Tibial nerve (tissue), 4 donors: ENCODE data around the gene ACBD6. TPM values are rescaled to one million over a fixed set of nuclear protein-coding genes. Genes with fewer than 3 reads are reported as not detected.
A peak's percentile ranks its signal among the peaks of the same experiment; 100 is the strongest.

ENCODE experiments used
- DNase-seq, 2 donors: peaks; one replicate each; pipeline ENCODE4 v3.0.0-alpha.2; 2019; ENCODE audit warnings: low spot score in 2 of 2
- H3K27ac ChIP-seq, 4 donors: fragments of 200-600 bp; sonication (generic) in 3 of 4; one replicate each; pipeline ENCODE4 v1.5.1; 2017 to 2019; ENCODE audit warnings: mild to moderate bottlenecking in 1 of 4
- H3K27me3 ChIP-seq, 2 donors: fragments of 200-600 bp; sonication (generic) in 1 of 2; one replicate each; pipeline versions ENCODE4 v1.5.1 to v1.6.0; 2017 to 2019
- H3K36me3 ChIP-seq, 3 donors: fragments of 200-600 bp; sonication (generic); one replicate each; pipeline ENCODE4 v1.5.1; 2018 to 2019
- H3K4me1 ChIP-seq, 4 donors: fragments of 200-600 bp; sonication (generic) in 3 of 4; one replicate each; pipeline ENCODE4 v1.5.1; 2017 to 2019
- H3K4me3 ChIP-seq, 4 donors: fragments of 200-600 bp; sonication (generic) in 3 of 4; one replicate each; pipeline ENCODE4 v1.5.1; 2017 to 2019; ENCODE audit warnings: mild to moderate bottlenecking in 1 of 4, moderate library complexity in 1 of 4
- H3K9me3 ChIP-seq, 4 donors: fragments of 200-600 bp; sonication (generic) in 3 of 4; one replicate each; pipeline ENCODE4 v1.5.1; 2017 to 2019
- CTCF ChIP-seq, 5 experiments: fragments of 200-600 bp in 3 of 5; fragments of 450-650 bp in 2 of 5; sonication (generic) in 3 of 5; IDR thresholded peaks; one replicate each; pipeline ENCODE4 v1.5.1; 2016 to 2019; ENCODE audit warnings: antibody characterized with exemption in 5 of 5, mild to moderate bottlenecking in 3 of 5, moderate library complexity in 2 of 5
- EP300 ChIP-seq, 2 donors: sonication (generic); formaldehyde crosslinking; IDR thresholded peaks; one replicate each; pipeline ENCODE4 v1.6.1; 2017; ENCODE audit warnings: antibody characterized with exemption in 2 of 2, mild to moderate bottlenecking in 1 of 2
- POLR2A ChIP-seq, 2 donors: fragments of 450-650 bp; IDR thresholded peaks; one replicate each; pipeline ENCODE4 v1.6.1; 2017; ENCODE audit warnings: antibody characterized with exemption in 2 of 2, mild to moderate bottlenecking in 2 of 2, moderate library complexity in 2 of 2
- WGBS, 2 donors: methylation state at CpG; one replicate each; pipeline ENCODE4 v1.1.5; 2018; 5-methylcytosine and 5-hydroxymethylcytosine counted together
- total RNA-seq, 4 donors: library from RNA; depleted of rRNA; stranded (reverse); fragments of >200 nt; gene quantifications; one replicate each; pipeline ENCODE4 v1.1.0, GENCODE V29; 2016

ACBD6 gene
- total RNA-seq, 4 donors from 2014 or later, result 55.7 to 61.8 (median 57.2) TPM

- Histone ChIP-seq H3K27me3 (no peaks in the 10 kb centered on the region), H3K4me1 (peaks cover 0 to 8% (median 0%) of the 10 kb centered on the region in 4 donors), H3K4me3 (no peak overlapping the region), H3K9me3 (no peaks in the 10 kb centered on the region), H3K36me3 (no peaks in the 10 kb centered on the region), H3K27ac (no peak overlapping the region)
- no peak for TF ChIP-seq POLR2A (IDR thresholded peaks at IDR 0.05)
- TF ChIP-seq EP300 (IDR thresholded peaks at IDR 0.05), result no peak
- TF ChIP-seq CTCF (IDR thresholded peaks at IDR 0.05), result no peak
- WGBS, 2 donors, result 45 to 47% methylated on average over 4 of the region's 4 CpGs
- no peak for DNase-seq
Measured at GRCh38 chr1:180519846-180520245, 17.5 kb upstream of the ACBD6 start.

GRCh38 chr1:180515857-180516388, 13.5 kb upstream of the ACBD6 start:
- peak; percentile 69 to 84 (median 78) for TF ChIP-seq CTCF (IDR thresholded peaks at IDR 0.05)
- no peak for TF ChIP-seq POLR2A (IDR thresholded peaks at IDR 0.05)
- TF ChIP-seq EP300 (IDR thresholded peaks at IDR 0.05), result peak in 1 of 2 donors; percentile 40
- DNase-seq, result peak; percentile 37 to 76
- Histone ChIP-seq H3K27ac (peak overlapping the region in 1 of 4 donors; percentile 14), H3K36me3 (no peaks in the 10 kb centered on the region), H3K4me3 (no peak overlapping the region), H3K27me3 (no peaks in the 10 kb centered on the region), H3K4me1 (peaks cover 0 to 8% (median 0%) of the 10 kb centered on the region in 4 donors), H3K9me3 (no peaks in the 10 kb centered on the region)
- WGBS, 2 donors, result 7 to 8% methylated on average over 8 of the region's 8 CpGs

GRCh38 chr1:180515364-180515763, 13.0 kb upstream of the ACBD6 start:
- WGBS, 2 donors, result 29 to 35% methylated on average over 3 of the region's 3 CpGs
- Histone ChIP-seq H3K27ac (no peak overlapping the region), H3K9me3 (no peaks in the 10 kb centered on the region), H3K36me3 (no peaks in the 10 kb centered on the region), H3K4me1 (peaks cover 0 to 8% (median 0%) of the 10 kb centered on the region in 4 donors), H3K27me3 (no peaks in the 10 kb centered on the region), H3K4me3 (no peak overlapping the region)
- DNase-seq, result no peak
- no peak for TF ChIP-seq POLR2A (IDR thresholded peaks at IDR 0.05)
- no peak for TF ChIP-seq EP300 (IDR thresholded peaks at IDR 0.05)
- TF ChIP-seq CTCF (IDR thresholded peaks at IDR 0.05), result no peak

GRCh38 chr1:180513531-180513930, 11.2 kb upstream of the ACBD6 start:
- no peak for DNase-seq
- H3K27ac ChIP-seq, result no peak overlapping the region
- no peaks in the 10 kb centered on the region for H3K27me3 ChIP-seq
- H3K4me1 ChIP-seq, result peaks cover 0 to 8% (median 0%) of the 10 kb centered on the region in 4 donors
- TF ChIP-seq POLR2A (IDR thresholded peaks at IDR 0.05), result no peak
- TF ChIP-seq EP300 (IDR thresholded peaks at IDR 0.05), result no peak
- no peak for TF ChIP-seq CTCF (IDR thresholded peaks at IDR 0.05)
- no peaks in the 10 kb centered on the region for H3K9me3 ChIP-seq
- 84 to 89% methylated on average over 6 of the region's 6 CpGs for WGBS, 2 donors
- no peak overlapping the region for H3K4me3 ChIP-seq
- no peaks in the 10 kb centered on the region for H3K36me3 ChIP-seq

- no peaks in the 10 kb centered on the region for H3K9me3 ChIP-seq
- TF ChIP-seq POLR2A (IDR thresholded peaks at IDR 0.05) (no peak), CTCF (IDR thresholded peaks at IDR 0.05) (no peak), EP300 (IDR thresholded peaks at IDR 0.05) (no peak)
- peaks cover 0 to 6% (median 0%) of the 10 kb centered on the region in 4 donors for H3K4me1 ChIP-seq
- no peak overlapping the region for H3K27ac ChIP-seq
- DNase-seq, result no peak
- no peaks in the 10 kb centered on the region for H3K27me3 ChIP-seq
- no peaks in the 10 kb centered on the region for H3K36me3 ChIP-seq
- 93 to 99% methylated on average over 2 of the region's 2 CpGs for WGBS, 2 donors
- no peak overlapping the region for H3K4me3 ChIP-seq
Measured at GRCh38 chr1:180510882-180511281, 8.5 kb upstream of the ACBD6 start.
